Activated B cell treated with CpG ODN at 0.5 μM for 24 hours (primary cell): Measurements from ENCODE around the gene EIPR1. TPM values are rescaled to one million over a fixed set of nuclear protein-coding genes. Genes with fewer than 3 reads are reported as not detected.

Experiments
- ATAC-seq: fragments of 200-7000 bp; cut with Tn5 transposase; one replicate; pipeline ENCODE4 v1.10.0; 2021; ENCODE audit warnings: low read depth, mild to moderate bottlenecking, moderate library complexity
- CTCF ChIA-PET: fragments of 350-600 bp; sonication (Branson Sonifier 250); formaldehyde crosslinking; loops from one replicate; lab custom pipeline; 2021; ENCODE audit warnings: antibody characterized with exemption; lab: Charles Lee
- POLR2A ChIA-PET: fragments of 350-600 bp; sonication (Branson Sonifier 250); formaldehyde crosslinking; loops from one replicate; lab custom pipeline; 2021; ENCODE audit warnings: antibody characterized with exemption; lab: Charles Lee
- DNase-seq: peaks from one replicate; pipeline ENCODE4 v3.0.0; 2022
- H3K27ac Mint-ChIP-seq: one replicate; pipeline ENCODE4 v1.8.0; 2020; ENCODE audit warnings: mixed read lengths
- H3K27me3 Mint-ChIP-seq: one replicate; pipeline ENCODE4 v1.8.0; 2021; ENCODE audit warnings: mixed read lengths
- H3K36me3 Mint-ChIP-seq: one replicate; pipeline ENCODE4 v1.8.0; 2021; ENCODE audit warnings: low read depth, mixed read lengths
- H3K4me1 Mint-ChIP-seq: one replicate; pipeline ENCODE4 v1.8.0; 2021; ENCODE audit warnings: mixed read lengths
- H3K4me3 Mint-ChIP-seq: one replicate; pipeline ENCODE4 v1.8.0; 2020; ENCODE audit warnings: mild to moderate bottlenecking, mixed read lengths
- H3K9me3 Mint-ChIP-seq: one replicate; pipeline ENCODE4 v1.8.0; 2020; ENCODE audit warnings: mixed read lengths
- CTCF ChIP-seq: fragments of 200-600 bp; IDR thresholded peaks from one replicate; pipeline ENCODE4 v1.8.0; 2022; ENCODE audit warnings: antibody characterized with exemption, mild to moderate bottlenecking
- intact Hi-C: fragments of 100-400 bp; cut with micrococcal nuclease; formaldehyde crosslinking; loops from one replicate; pipeline ENCODE4 v1.15.1; 2024
- total RNA-seq: library from RNA; stranded (reverse); gene quantifications from 2 replicates; pipeline ENCODE4 v1.2.3, GENCODE V29; 2022

The EIPR1 gene
- total RNA-seq, 1 donor from 2014 or later = 36.3 TPM

- CTCF ChIA-PET = no interaction called here
Measured at GRCh38 chr2:3265471-3265870, 112.1 kb downstream of the EIPR1 start.

GRCh38 chr2:3264010-3264744, 113.4 kb downstream of the EIPR1 start:
- H3K4me3 Mint-ChIP-seq = no peak overlapping the region
- DNase-seq (no peak), ATAC-seq (no peak)
- H3K27me3 Mint-ChIP-seq = no peaks in the 10 kb centered on the region
- ChIA-PET CTCF (no interaction called here), POLR2A (no interaction called here)
- H3K4me1 Mint-ChIP-seq = peaks cover 2% of the 10 kb centered on the region
- intact Hi-C loops = no loop called here
- no peaks in the 10 kb centered on the region for H3K9me3 Mint-ChIP-seq
- no peak overlapping the region for H3K27ac Mint-ChIP-seq
- peaks cover 23% of the 10 kb centered on the region for H3K36me3 Mint-ChIP-seq
- TF ChIP-seq CTCF = no peak

More at GRCh38 chr2:3265471-3265870, 112.1 kb downstream of the EIPR1 start:
- no peak for DNase-seq
- Mint-ChIP-seq H3K4me1 (peaks cover 2% of the 10 kb centered on the region), H3K36me3 (peaks cover 23% of the 10 kb centered on the region), H3K4me3 (no peak overlapping the region), H3K27ac (no peak overlapping the region), H3K27me3 (no peaks in the 10 kb centered on the region), H3K9me3 (no peaks in the 10 kb centered on the region)
- intact Hi-C loops = no loop called here
- ATAC-seq = no peak
- TF ChIP-seq CTCF = no peak
- POLR2A ChIA-PET = no interaction called here

GRCh38 chr2:3263487-3263886, 114.1 kb downstream of the EIPR1 start:
- TF ChIP-seq CTCF = no peak
- Mint-ChIP-seq H3K4me1 (peaks cover 6% of the 10 kb centered on the region), H3K36me3 (peaks cover 23% of the 10 kb centered on the region), H3K4me3 (no peak overlapping the region), H3K9me3 (no peaks in the 10 kb centered on the region), H3K27ac (no peak overlapping the region), H3K27me3 (no peaks in the 10 kb centered on the region)
- no peak for ATAC-seq
- intact Hi-C loops = no loop called here
- POLR2A ChIA-PET = no interaction called here
- CTCF ChIA-PET = no interaction called here
- DNase-seq = no peak

GRCh38 chr2:3262437-3263388, 114.9 kb downstream of the EIPR1 start:
- Mint-ChIP-seq H3K27me3 (no peaks in the 10 kb centered on the region), H3K4me1 (peaks cover 9% of the 10 kb centered on the region), H3K36me3 (peaks cover 24% of the 10 kb centered on the region), H3K4me3 (no peak overlapping the region), H3K27ac (no peak overlapping the region), H3K9me3 (no peaks in the 10 kb centered on the region)
- ChIA-PET POLR2A (no interaction called here), CTCF (no interaction called here)
- no peak for ATAC-seq
- no peak for DNase-seq
- intact Hi-C loops = no loop called here
- TF ChIP-seq CTCF = no peak

- Mint-ChIP-seq H3K36me3 (peaks cover 36% of the 10 kb centered on the region), H3K27ac (no peak overlapping the region), H3K4me3 (no peak overlapping the region), H3K9me3 (no peaks in the 10 kb centered on the region), H3K4me1 (peaks cover 21% of the 10 kb centered on the region), H3K27me3 (no peaks in the 10 kb centered on the region)
- ChIA-PET CTCF (no interaction called here), POLR2A (no interaction called here)
- no peak for ATAC-seq
- no peak for TF ChIP-seq CTCF
- intact Hi-C loops = no loop called here
- DNase-seq = no peak
Measured at GRCh38 chr2:3261511-3261910, 116.1 kb downstream of the EIPR1 start.
